MM.1S (cell line): ENCODE results near the gene ARHGEF37.

ENCODE experiments used
- EZH2 ChIP-seq: fragments of 300-600 bp; sonication (generic); optimal IDR thresholded peaks from 2 replicates; pipeline ENCODE3; 2017; ENCODE audit warnings: low read depth, mild to moderate bottlenecking, antibody characterized with exemption, low read length, mixed read lengths
- TF ChIP-seq, protein P1 (sequence below): fragments of 300-600 bp; sonication (generic); IDR thresholded peaks from 2 replicates; pipeline ENCODE4 v1.5.1; 2016; ENCODE audit warnings: antibody characterized with exemption, low read length, mixed read lengths

DNA sequence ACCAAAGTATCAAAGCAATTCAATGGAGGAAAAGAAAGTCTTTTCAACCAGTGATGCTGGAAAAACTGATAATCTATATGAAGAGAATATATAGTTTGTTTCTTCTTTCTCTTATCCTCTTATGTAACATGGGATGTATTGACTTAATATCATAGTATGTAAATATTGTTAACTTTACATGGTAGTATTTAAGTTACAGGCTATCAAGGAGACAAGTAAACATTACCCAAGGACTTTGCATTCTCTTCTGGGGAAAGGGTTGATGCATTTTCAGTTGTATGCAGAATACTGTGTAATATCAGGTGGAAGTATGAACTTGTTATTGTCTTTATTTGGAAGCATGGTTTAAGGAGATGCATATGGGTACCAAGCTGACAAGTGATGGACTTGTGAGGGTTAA lies 9.1 kb upstream of the ARHGEF37 start:
- no peak for TF ChIP-seq EZH2
- TF ChIP-seq, protein P1, sequence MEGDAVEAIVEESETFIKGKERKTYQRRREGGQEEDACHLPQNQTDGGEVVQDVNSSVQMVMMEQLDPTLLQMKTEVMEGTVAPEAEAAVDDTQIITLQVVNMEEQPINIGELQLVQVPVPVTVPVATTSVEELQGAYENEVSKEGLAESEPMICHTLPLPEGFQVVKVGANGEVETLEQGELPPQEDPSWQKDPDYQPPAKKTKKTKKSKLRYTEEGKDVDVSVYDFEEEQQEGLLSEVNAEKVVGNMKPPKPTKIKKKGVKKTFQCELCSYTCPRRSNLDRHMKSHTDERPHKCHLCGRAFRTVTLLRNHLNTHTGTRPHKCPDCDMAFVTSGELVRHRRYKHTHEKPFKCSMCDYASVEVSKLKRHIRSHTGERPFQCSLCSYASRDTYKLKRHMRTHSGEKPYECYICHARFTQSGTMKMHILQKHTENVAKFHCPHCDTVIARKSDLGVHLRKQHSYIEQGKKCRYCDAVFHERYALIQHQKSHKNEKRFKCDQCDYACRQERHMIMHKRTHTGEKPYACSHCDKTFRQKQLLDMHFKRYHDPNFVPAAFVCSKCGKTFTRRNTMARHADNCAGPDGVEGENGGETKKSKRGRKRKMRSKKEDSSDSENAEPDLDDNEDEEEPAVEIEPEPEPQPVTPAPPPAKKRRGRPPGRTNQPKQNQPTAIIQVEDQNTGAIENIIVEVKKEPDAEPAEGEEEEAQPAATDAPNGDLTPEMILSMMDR = no peak
